Fibroblast of the aortic adventitia (primary cell): Measurements from ENCODE around the gene CLOCK. TPM values are rescaled to one million over a fixed set of nuclear protein-coding genes. Genes with fewer than 3 reads are reported as not detected.

ENCODE experiments used
- DNase-seq: peaks from one replicate; pipeline ENCODE4 v3.0.0-alpha.2; 2010; ENCODE audit warnings: low read depth
- H3K4me3 ChIP-seq: 2 replicates; pipeline ENCODE4 v1.5.1; 2011; ENCODE audit warnings: low read depth, mild to moderate bottlenecking, control low read depth, low read length, moderate library complexity
- CTCF ChIP-seq: IDR thresholded peaks from 2 replicates; pipeline ENCODE4 v1.5.1; 2011; ENCODE audit warnings: mild to moderate bottlenecking, low read length, control low read depth, inconsistent platforms; ENCODE audit not compliant: insufficient read depth
- total RNA-seq: library from RNA; depleted of rRNA; stranded (reverse); fragments of >200 nt; gene quantifications from 2 replicates; pipeline ENCODE4 v1.2.3, GENCODE V29; 2012; ENCODE audit warnings: low replicate concordance

The CLOCK gene
- total RNA-seq, 1 donor: 39.0 TPM

DNA sequence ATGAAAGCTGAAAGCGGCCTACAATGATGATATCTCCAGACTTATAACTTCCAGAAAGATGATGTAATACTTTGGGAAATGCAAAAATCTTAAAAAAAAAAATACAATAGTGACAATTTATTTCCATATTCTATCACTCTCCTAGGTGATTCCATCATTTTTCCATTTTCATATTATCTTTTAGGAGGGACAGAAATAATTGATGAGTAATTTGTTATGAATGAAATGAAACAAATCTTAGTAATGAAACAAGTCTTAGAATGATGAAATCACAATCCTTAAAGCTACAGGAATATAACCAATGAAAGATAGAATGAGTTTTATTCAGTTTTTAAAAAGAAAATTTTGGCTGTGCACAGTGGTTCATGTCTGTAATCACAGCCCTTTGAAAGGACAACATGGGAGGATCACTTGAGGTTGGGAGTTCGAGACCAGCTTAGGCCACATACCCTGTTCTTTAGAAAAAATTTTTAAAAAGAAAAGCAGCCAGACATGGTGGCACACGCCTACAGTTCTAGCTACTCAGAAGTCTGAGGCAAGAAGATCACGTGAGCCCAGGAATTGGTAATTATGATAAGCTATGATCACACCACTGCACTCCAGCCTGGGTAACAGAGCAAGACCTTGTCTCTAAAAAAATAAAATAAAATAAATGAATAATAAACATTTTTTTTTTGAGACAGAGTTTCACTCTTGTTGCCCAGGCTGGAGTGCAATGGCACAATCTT is 21.7 kb downstream of the CLOCK start:
- DNase-seq: peak; percentile 67
- no peak for TF ChIP-seq CTCF
- H3K4me3 ChIP-seq: no peak overlapping the region

- no peak for DNase-seq
- no peak for TF ChIP-seq CTCF
- H3K4me3 ChIP-seq: no peak overlapping the region
Measured at GRCh38 chr4:55518442-55518841, 28.3 kb downstream of the CLOCK start.

- TF ChIP-seq CTCF: no peak
Measured at GRCh38 chr4:55517526-55518229, 29.0 kb downstream of the CLOCK start.

GRCh38 chr4:55512922-55513571 is 33.7 kb downstream of the CLOCK start:
- TF ChIP-seq CTCF: no peak
- H3K4me3 ChIP-seq: no peak overlapping the region
- DNase-seq: no peak

More at GRCh38 chr4:55517526-55518229, 29.0 kb downstream of the CLOCK start:
- no peak overlapping the region for H3K4me3 ChIP-seq
- DNase-seq: no peak

- DNase-seq: no peak
- no peak for TF ChIP-seq CTCF
Measured at GRCh38 chr4:55512077-55512476, 34.6 kb downstream of the CLOCK start.

DNA sequence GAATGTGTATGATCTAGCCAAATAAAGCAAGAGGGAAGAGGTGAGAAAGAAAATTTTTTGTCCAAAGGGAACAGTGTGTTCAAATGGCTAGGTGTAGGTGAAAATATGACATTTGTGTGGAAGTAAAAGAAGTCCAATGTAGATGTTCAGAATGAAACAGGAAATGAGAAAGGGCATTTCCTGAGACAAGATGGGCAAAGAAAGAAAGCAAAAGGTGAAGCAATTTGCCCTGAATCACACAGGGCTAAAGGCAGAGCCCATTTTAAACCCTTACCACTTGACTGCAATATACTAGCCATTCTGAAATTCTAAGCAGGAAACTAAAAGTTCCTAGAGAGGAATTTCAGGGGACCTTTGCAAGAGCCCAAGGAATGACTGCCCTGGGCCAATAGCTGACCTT is 36.0 kb downstream of the CLOCK start:
- no peak for DNase-seq
- no peak for TF ChIP-seq CTCF
- H3K4me3 ChIP-seq: no peak overlapping the region

More at GRCh38 chr4:55512077-55512476, 34.6 kb downstream of the CLOCK start:
- no peak overlapping the region for H3K4me3 ChIP-seq
